ENCODE results near the gene LSM10. TPM values are rescaled to one million over a fixed set of nuclear protein-coding genes. Genes with fewer than 3 reads are reported as not detected.

The LSM10 gene
- total RNA-seq, 1 experiment from 2014 or later: 56.3 TPM

- H3K9me3 Mint-ChIP-seq: no peaks in the 10 kb centered on the region
- ChIA-PET CTCF (interaction anchor here (1.0 to 1.4 kb wide), 2 partner anchors 20 to 30 kb away, joined by 3 to 4 read pairs; no protein-coding TSS in a partner anchor), POLR2A (interaction anchor here (5.9 kb wide), 1 partner anchor 9 kb away, joined by 172 read pairs; the partner anchor contains the start of gene LSM10)
- H3K27me3 Mint-ChIP-seq (ENCODE audit: low read depth): no peaks in the 10 kb centered on the region
- ATAC-seq (no peak), DNase-seq (ENCODE audit: low spot score) (no peak)
- H3K27ac Mint-ChIP-seq: peak overlapping the region; percentile 8; the same call in 1 of the 2 replicates
- H3K36me3 Mint-ChIP-seq: peaks cover 11% of the 10 kb centered on the region
- H3K4me3 Mint-ChIP-seq: no peak overlapping the region
- TF ChIP-seq USF1 (CRISPR knock-in tag; IDR thresholded peaks at IDR 0.05): no peak
- peaks cover 22% of the 10 kb centered on the region for H3K4me1 Mint-ChIP-seq
Measured at GRCh38 chr1:36389261-36389660, 8.4 kb downstream of the LSM10 start.

GRCh38 chr1:36387141-36387949, 10.4 kb downstream of the LSM10 start:
- H3K27ac Mint-ChIP-seq: peak overlapping the region; percentile 99
- DNase-seq (ENCODE audit: low spot score) (no peak), ATAC-seq (no peak)
- peaks cover 27% of the 10 kb centered on the region for H3K4me1 Mint-ChIP-seq
- H3K27me3 Mint-ChIP-seq (ENCODE audit: low read depth): no peaks in the 10 kb centered on the region
- CTCF ChIA-PET: interaction anchor here (1.0 to 2.0 kb wide), 8 partner anchors 10 to 163 kb away, joined by 3 to 23 read pairs (median 4); partner anchors contain the start of genes LSM10 and THRAP3
- peaks cover 3% of the 10 kb centered on the region for H3K36me3 Mint-ChIP-seq
- H3K9me3 Mint-ChIP-seq: no peaks in the 10 kb centered on the region
- H3K4me3 Mint-ChIP-seq: peak overlapping the region; percentile 85
- POLR2A ChIA-PET: interaction anchor here (0.9 to 5.9 kb wide), 10 partner anchors 11 to 81 kb away, joined by 3 to 172 read pairs (median 8); partner anchors contain the start of genes EVA1B, LSM10, MRPS15 and OSCP1
- TF ChIP-seq ARID4B (CRISPR knock-in tag; IDR thresholded peaks at IDR 0.05; ENCODE audit: borderline replicate concordance): no peak
- TF ChIP-seq MAX (CRISPR knock-in tag; IDR thresholded peaks at IDR 0.05): no peak
- TF ChIP-seq CDX4 (CRISPR knock-in tag; IDR thresholded peaks at IDR 0.05; ENCODE audit: borderline replicate concordance): no peak
- no peak for TF ChIP-seq ZNF317 (CRISPR knock-in tag; IDR thresholded peaks at IDR 0.05; ENCODE audit: borderline replicate concordance, low read depth)
- TF ChIP-seq ELF4 (CRISPR knock-in tag; IDR thresholded peaks at IDR 0.05; ENCODE audit: low read depth): no peak
- no peak for TF ChIP-seq ZNF416 (CRISPR knock-in tag; IDR thresholded peaks at IDR 0.05)
- TF ChIP-seq ESRRA (CRISPR knock-in tag; IDR thresholded peaks at IDR 0.05; ENCODE audit: borderline replicate concordance): no peak
- no peak for TF ChIP-seq JUN (CRISPR knock-in tag; IDR thresholded peaks at IDR 0.05)
- TF ChIP-seq FOXK1 (CRISPR knock-in tag; IDR thresholded peaks at IDR 0.05): no peak
- TF ChIP-seq ATF6 (CRISPR knock-in tag; IDR thresholded peaks at IDR 0.05): no peak
- no peak for TF ChIP-seq CBFB (CRISPR knock-in tag; IDR thresholded peaks at IDR 0.05; ENCODE audit: low read depth)
- no peak for TF ChIP-seq ZNF232 (CRISPR knock-in tag; IDR thresholded peaks at IDR 0.05)
- no peak for TF ChIP-seq ATF2 (CRISPR knock-in tag; IDR thresholded peaks at IDR 0.05; ENCODE audit: borderline replicate concordance, low read depth)
- no peak for TF ChIP-seq FOXJ3 (CRISPR knock-in tag; IDR thresholded peaks at IDR 0.05; ENCODE audit: borderline replicate concordance)
- no peak for TF ChIP-seq PRRX2 (CRISPR knock-in tag; IDR thresholded peaks at IDR 0.05)
- no peak for TF ChIP-seq ZNF263 (CRISPR knock-in tag; IDR thresholded peaks at IDR 0.05; ENCODE audit: low read depth)
- TF ChIP-seq KAT7 (CRISPR knock-in tag; IDR thresholded peaks at IDR 0.05; ENCODE audit: borderline replicate concordance): no peak
- TF ChIP-seq ZMAT4 (CRISPR knock-in tag; IDR thresholded peaks at IDR 0.05): no peak
